ENCODE results near the gene PCNA. TPM values are rescaled to one million over a fixed set of nuclear protein-coding genes. Genes with fewer than 3 reads are reported as not detected.

PCNA gene
- total RNA-seq, 2 donors from 2014 or later: 29.3 to 35.4 TPM

DNA sequence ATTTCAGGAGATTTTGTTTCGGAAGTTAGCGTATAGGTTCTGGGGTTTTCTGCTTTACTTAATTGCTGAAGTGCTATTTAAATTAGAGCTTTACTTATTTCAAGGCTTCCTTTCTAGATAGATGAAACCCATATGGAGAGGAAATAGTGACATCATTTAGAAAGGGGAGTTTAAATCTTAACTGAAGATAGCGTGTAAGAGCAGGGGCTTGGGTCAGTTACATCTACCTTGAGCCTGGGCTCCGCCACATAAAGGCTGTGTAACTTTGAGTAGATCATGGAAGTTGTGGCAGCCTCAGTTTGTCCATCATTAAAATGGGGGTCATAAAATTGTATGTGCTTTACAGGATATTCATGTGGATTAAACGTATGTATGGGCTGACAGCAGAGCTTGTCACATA is 11.7 kb upstream of the PCNA start:
- H3K9me3 ChIP-seq (ENCODE audit: control insufficient read depth, low read length, poor library complexity, severe bottlenecking): no peaks in the 10 kb centered on the region
- Mint-ChIP-seq H3K36me3 (ENCODE audit: low read depth) (no peaks in the 10 kb centered on the region), H3K4me3 (no peak overlapping the region), H3K4me1 (peaks cover 30% of the 10 kb centered on the region), H3K27ac (peak overlapping the region; percentile 67), H3K27me3 (no peaks in the 10 kb centered on the region)
- DNase-seq (no peak), ATAC-seq (no peak)

DNA sequence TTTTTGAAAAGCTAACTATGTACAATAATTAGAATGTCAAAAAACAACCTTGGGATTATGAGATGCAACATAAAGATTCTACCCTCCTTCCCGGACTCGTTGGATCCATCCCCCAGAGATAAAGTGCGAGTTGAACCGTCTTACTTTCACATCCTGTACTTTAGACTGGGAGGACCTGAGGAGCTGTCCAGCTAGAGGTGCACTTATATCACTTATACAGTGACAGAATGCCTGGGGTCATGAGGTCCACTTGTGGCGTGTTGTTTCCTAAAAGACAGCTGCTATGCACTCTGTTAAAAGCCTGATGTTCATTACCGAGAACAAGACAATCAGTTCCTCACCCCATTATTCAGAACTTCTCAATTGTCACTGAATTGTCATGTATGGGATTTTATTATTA is 9.1 kb upstream of the PCNA start:
- DNase-seq (no peak), ATAC-seq (no peak)
- Mint-ChIP-seq H3K27me3 (no peaks in the 10 kb centered on the region), H3K4me3 (peak overlapping the region; percentile 97), H3K4me1 (peaks cover 24% of the 10 kb centered on the region), H3K27ac (peak overlapping the region; percentile 91), H3K36me3 (ENCODE audit: low read depth) (no peaks in the 10 kb centered on the region)
- H3K9me3 ChIP-seq (ENCODE audit: control insufficient read depth, low read length, poor library complexity, severe bottlenecking): no peaks in the 10 kb centered on the region

DNA sequence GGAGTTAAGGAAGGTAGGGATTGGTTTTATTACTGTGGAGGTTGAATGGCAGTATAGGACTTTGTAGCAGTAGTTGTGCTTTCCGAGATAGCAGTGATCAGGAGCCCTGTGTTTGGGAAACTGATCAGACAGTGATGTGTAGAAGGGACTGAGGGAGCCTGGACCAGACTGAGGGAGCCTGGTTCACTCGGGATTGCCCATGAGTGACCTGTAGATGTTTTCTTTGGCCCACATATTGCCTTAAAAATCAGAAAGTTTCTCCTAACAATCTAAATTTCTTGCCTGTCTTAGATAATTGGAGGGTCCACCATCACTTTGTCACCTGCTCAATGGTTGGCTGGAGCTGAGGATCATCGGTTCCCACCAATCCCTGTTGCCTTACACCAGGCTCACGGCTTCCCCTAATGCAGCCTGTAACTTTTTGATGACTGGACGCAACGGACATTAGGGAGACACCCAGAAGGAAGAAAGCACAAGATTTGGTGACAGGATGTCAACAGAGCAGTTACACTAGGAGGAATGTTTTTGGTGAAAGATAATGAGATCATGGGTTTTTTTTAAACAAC is 8.2 kb upstream of the PCNA start:
- no peaks in the 10 kb centered on the region for H3K36me3 Mint-ChIP-seq (ENCODE audit: low read depth)

DNA sequence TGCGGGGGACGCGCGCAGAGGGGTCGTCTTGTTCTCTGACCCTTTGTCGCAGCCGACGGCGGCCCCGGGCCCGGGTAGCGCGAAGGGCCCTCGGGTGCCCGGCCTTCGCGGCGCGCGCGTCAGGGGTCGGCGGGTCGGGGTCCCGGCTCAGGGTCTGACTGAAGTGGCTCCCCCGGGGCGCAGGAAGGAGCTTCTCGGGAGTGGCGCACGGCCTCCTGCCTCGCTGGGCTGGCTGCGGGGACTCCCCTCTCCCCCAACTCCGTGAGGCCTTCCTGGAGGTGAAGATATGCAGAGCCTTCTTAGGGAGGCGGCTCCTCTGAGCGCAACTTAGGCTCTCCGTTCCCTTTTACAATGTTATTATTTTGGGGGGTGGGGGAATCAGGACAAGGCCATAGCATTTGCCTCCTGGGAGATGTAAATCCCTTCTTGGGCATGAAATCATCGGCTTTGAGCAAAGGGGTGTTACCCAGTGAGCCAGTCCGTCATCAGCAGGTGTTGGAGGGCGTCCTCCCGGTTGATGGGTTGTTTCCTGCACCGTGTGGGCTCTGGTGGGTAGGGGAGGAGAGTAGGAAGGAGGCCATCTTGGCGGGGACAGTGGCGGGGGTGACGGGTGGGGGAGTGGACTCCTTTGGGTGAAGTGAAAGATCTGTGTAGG is 7.6 kb upstream of the PCNA start:
- no peaks in the 10 kb centered on the region for H3K9me3 ChIP-seq (ENCODE audit: control insufficient read depth, low read length, poor library complexity, severe bottlenecking)
- Mint-ChIP-seq H3K4me3 (peak overlapping the region; percentile 97), H3K27me3 (no peaks in the 10 kb centered on the region), H3K27ac (peak overlapping the region; percentile 91), H3K36me3 (ENCODE audit: low read depth) (no peaks in the 10 kb centered on the region), H3K4me1 (peaks cover 24% of the 10 kb centered on the region)
- DNase-seq: peak; percentile 44 to 68 (median 59)
- ATAC-seq: peak; percentile 46

More for the DNA sequence above, 8.2 kb upstream of the PCNA start:
- Mint-ChIP-seq H3K27me3 (no peaks in the 10 kb centered on the region), H3K4me1 (peaks cover 24% of the 10 kb centered on the region), H3K4me3 (peak overlapping the region; percentile 97), H3K27ac (peak overlapping the region; percentile 91)
- DNase-seq: no peak
- no peak for ATAC-seq
- H3K9me3 ChIP-seq (ENCODE audit: control insufficient read depth, low read length, poor library complexity, severe bottlenecking): no peaks in the 10 kb centered on the region

DNA sequence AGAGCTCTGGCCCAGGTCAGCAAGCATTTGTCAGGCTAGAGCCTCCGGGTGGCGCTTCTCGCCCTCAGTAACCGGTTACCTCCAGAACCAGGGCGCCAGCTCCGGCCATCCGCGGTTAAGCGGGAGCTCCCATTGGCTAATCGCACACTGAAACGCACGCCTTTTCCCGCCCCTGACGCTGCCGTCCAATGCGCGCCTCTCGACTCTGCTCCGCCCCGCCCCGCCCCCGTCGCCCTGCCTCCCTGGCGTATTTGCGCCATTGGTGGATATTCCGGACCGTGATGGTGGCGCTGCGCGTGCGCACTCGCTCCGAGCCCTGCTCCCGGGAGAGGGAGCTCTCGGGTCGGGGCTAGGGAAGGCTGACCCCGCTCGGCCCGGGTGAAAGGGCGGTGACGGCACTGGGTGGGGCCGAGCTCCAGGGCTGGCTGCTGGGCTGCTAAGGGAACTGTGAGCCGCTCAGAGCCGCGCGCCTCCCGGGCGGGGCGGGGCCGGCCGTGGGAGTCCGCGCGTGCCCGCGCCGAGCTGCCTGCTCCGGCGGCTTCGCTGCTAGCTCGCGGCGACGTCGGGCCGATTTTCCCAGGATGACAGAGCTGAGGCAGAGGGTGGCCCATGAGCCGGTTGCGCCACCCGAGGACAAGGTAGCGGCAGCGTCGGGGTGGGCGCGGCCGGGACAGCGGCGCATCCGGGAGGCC is 6.9 kb upstream of the PCNA start, which contains the start of gene CDS2:
Gene CDS2 (plus strand): TSS at position 497 of the 692 bp plus-strand sequence. CDS start 85 bp downstream, at position 582.
- H3K27ac Mint-ChIP-seq: peak within 1 kb of the TSS; percentile 91
- DNase-seq (peak; percentile 99 to 100 (median 100)), ATAC-seq (peak; percentile 89)
- H3K9me3 ChIP-seq (ENCODE audit: control insufficient read depth, low read length, poor library complexity, severe bottlenecking): no peaks in the 10 kb centered on the region
- H3K4me3 Mint-ChIP-seq: peak within 1 kb of the TSS; percentile 97
- H3K27me3 Mint-ChIP-seq: no peaks in the 10 kb centered on the region
- H3K4me1 Mint-ChIP-seq: peaks cover 24% of the 10 kb centered on the region
- H3K36me3 Mint-ChIP-seq (ENCODE audit: low read depth): no peaks in the 10 kb centered on the region

DNA sequence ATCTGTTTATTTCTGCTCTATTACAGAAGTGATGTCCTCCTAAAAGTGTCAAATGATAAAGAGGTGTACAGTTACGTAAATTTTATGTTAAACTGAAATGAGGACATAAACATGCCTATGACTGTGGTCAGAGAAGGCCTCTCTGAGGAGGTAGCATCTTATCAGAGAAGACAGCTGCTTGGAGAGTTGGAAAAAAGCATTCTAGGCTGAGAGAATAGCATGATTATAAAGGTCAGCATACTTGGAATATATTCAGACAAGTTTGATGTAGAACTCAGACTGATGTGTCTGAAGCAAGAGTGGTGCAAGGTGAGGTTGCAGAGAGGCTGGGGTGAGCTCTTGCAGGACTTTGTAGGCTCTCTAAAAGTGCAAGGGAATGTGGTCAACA is 3.1 kb upstream of the PCNA start:
- H3K4me3 Mint-ChIP-seq: no peak overlapping the region
- ATAC-seq (no peak), DNase-seq (no peak)
- no peaks in the 10 kb centered on the region for H3K9me3 ChIP-seq (ENCODE audit: control insufficient read depth, low read length, poor library complexity, severe bottlenecking)
- H3K4me1 Mint-ChIP-seq: peaks cover 16% of the 10 kb centered on the region
- no peaks in the 10 kb centered on the region for H3K27me3 Mint-ChIP-seq
- H3K27ac Mint-ChIP-seq: peak overlapping the region; percentile 56
- H3K36me3 Mint-ChIP-seq (ENCODE audit: low read depth): no peaks in the 10 kb centered on the region

DNA sequence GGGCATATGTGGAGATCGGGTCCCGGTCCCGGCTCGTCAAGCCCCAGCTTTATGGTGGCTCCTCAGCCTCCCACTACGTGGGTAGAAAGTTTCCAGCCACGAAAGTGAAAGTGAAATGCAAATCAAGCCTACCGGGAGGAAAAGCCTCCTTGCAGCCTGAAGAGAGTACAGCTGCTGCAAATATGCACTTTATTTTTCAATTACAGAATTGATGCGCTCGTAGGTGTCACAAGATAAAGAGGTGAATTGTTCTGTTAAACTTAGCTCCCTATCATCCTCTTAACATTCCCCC is 373 bp upstream of the PCNA start:
- peak overlapping the region; percentile 92 for H3K4me3 Mint-ChIP-seq
- ATAC-seq: no peak
- no peaks in the 10 kb centered on the region for H3K27me3 Mint-ChIP-seq
- peak overlapping the region; percentile 89 for H3K27ac Mint-ChIP-seq
- no peaks in the 10 kb centered on the region for H3K9me3 ChIP-seq (ENCODE audit: control insufficient read depth, low read length, poor library complexity, severe bottlenecking)
- H3K36me3 Mint-ChIP-seq (ENCODE audit: low read depth): no peaks in the 10 kb centered on the region
- peaks cover 10% of the 10 kb centered on the region for H3K4me1 Mint-ChIP-seq
- no peak for DNase-seq

DNA sequence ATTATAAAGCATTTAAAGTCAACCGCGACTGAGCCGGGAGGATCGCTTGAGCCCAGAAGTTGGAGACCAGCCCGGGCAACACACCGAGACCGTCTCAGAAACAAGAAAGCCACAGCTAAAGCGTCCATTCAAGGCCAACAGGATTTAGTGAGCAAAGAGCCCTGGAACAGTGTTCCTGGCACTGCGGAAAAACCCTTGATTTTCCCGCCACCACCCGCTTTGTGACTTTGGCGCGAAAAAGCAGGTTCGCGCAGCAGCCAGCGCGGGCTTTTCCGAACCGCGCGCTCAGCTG is 669 bp downstream of the PCNA start:
- H3K9me3 ChIP-seq (ENCODE audit: control insufficient read depth, low read length, poor library complexity, severe bottlenecking): no peaks in the 10 kb centered on the region
- DNase-seq (no peak), ATAC-seq (no peak)
- Mint-ChIP-seq H3K4me1 (peaks cover 10% of the 10 kb centered on the region), H3K27ac (peak overlapping the region; percentile 89), H3K27me3 (no peaks in the 10 kb centered on the region), H3K4me3 (peak overlapping the region; percentile 92), H3K36me3 (ENCODE audit: low read depth) (no peaks in the 10 kb centered on the region)

DNA sequence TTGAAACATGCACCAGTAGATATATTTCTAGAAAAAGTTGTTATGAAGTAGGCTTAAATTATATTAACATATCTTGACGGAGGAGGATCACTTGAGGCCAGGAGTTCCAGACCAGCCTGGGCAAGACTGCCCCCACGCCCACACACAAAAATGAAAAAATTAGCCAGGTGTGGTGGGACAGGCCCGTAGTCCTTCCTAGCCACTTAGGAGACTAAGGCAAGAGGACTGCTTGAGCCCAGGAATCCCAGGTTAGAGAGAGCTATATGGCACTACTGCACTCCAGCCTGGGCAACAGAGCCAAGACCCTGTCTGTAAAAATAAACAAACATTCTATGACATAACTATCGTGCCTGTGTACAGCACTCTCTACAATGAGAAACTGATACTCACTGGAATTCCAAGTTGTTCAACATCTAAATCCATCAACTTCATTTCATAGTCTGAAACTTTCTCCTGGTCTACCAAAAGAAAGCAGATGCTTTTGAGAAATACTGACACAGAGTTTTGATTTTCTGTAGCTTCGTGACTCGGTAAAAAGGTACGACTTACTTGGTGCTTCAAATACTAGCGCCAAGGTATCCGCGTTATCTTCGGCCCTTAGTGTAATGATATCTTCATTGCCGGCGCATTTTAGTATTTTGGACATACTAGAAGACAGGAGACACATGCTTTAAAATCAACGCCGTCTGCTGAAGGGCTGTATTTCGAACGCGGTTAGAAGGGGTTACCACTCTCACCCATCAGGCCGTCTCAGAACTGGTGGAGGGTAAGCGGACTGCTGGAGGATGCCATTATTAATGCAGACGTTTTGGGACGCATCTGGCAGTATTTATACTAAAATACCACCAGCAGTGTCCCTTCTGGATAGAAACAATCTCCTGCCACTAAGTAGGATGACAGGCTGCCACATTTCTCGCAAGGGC is 1.3 kb downstream of the PCNA start:
- Mint-ChIP-seq H3K27me3 (no peaks in the 10 kb centered on the region), H3K4me1 (peaks cover 11% of the 10 kb centered on the region), H3K4me3 (peak overlapping the region; percentile 92), H3K27ac (peak overlapping the region; percentile 89), H3K36me3 (ENCODE audit: low read depth) (no peaks in the 10 kb centered on the region)
- no peaks in the 10 kb centered on the region for H3K9me3 ChIP-seq (ENCODE audit: control insufficient read depth, low read length, poor library complexity, severe bottlenecking)
- ATAC-seq (no peak), DNase-seq (no peak)

DNA sequence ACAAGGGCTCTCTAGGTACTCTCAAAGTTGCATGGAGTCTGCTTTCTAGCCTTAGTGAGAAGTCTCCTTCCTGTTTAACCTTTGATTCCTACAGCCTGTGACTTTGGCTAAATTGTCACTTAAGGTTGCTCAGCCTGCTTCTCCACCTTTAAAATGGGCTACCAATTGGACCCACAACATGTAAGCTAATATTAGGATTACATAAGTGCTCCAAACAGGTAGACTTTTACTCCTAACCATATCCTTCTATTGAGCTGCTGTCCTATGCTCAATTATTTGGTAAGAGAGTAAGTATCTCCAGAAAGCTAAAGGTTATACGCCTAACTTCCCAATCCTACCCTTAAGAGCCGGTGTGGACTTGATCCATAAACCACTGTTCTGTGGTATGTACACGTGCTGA is 2.9 kb downstream of the PCNA start:
- no peak for DNase-seq
- H3K27me3 Mint-ChIP-seq: no peaks in the 10 kb centered on the region
- peaks cover 19% of the 10 kb centered on the region for H3K4me1 Mint-ChIP-seq
- no peak overlapping the region for H3K4me3 Mint-ChIP-seq
- ATAC-seq: no peak
- H3K9me3 ChIP-seq (ENCODE audit: control insufficient read depth, low read length, poor library complexity, severe bottlenecking): no peaks in the 10 kb centered on the region
- H3K36me3 Mint-ChIP-seq (ENCODE audit: low read depth): no peaks in the 10 kb centered on the region
- peak overlapping the region; percentile 72 for H3K27ac Mint-ChIP-seq

DNA sequence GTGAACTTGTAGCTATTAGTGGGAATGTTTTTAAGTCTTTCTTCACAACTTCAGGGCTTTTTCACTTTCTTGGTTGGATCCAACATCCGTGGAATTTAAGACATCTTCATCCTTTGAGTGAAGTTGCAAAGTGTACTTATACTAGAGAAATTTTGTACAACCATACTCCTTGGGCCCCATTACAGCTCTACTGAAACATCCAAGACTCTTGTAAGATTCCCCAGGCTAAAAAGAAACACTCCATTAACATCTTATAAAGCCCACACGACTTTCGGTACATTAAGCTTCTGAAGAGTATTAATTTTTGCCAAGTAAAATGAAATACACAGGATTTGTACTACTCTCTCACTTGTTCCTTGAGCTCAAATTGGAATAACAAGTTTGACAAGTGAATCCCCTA is 5.4 kb downstream of the PCNA start:
- H3K36me3 Mint-ChIP-seq (ENCODE audit: low read depth): no peaks in the 10 kb centered on the region
- ATAC-seq: no peak
- peaks cover 14% of the 10 kb centered on the region for H3K4me1 Mint-ChIP-seq
- peak overlapping the region; percentile 94 for H3K4me3 Mint-ChIP-seq
- no peak for DNase-seq
- H3K27ac Mint-ChIP-seq: peak overlapping the region; percentile 96
- no peaks in the 10 kb centered on the region for H3K9me3 ChIP-seq (ENCODE audit: control insufficient read depth, low read length, poor library complexity, severe bottlenecking)
- no peaks in the 10 kb centered on the region for H3K27me3 Mint-ChIP-seq

DNA sequence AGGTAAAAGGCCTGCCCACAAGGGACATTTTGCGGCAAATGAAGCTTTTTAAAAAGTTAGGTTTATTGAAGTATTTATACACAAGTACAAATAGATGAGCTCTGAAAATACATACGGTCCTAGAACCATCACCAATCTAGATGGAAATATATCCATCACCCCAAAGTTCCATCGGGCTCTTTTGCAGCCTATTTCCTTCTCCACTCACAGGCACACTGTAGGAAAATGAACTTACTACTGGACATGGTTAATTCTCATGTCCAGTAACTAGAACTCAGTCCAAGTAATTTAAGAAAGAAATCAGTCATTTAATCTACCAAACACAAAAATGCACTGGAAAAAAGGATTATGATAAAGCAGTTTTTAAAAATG is 6.2 kb downstream of the PCNA start:
- H3K4me1 Mint-ChIP-seq: peaks cover 14% of the 10 kb centered on the region
- no peaks in the 10 kb centered on the region for H3K9me3 ChIP-seq (ENCODE audit: control insufficient read depth, low read length, poor library complexity, severe bottlenecking)
- peak overlapping the region; percentile 94 for H3K4me3 Mint-ChIP-seq
- ATAC-seq (no peak), DNase-seq (no peak)
- no peaks in the 10 kb centered on the region for H3K36me3 Mint-ChIP-seq (ENCODE audit: low read depth)
- peak overlapping the region; percentile 96 for H3K27ac Mint-ChIP-seq
- no peaks in the 10 kb centered on the region for H3K27me3 Mint-ChIP-seq

DNA sequence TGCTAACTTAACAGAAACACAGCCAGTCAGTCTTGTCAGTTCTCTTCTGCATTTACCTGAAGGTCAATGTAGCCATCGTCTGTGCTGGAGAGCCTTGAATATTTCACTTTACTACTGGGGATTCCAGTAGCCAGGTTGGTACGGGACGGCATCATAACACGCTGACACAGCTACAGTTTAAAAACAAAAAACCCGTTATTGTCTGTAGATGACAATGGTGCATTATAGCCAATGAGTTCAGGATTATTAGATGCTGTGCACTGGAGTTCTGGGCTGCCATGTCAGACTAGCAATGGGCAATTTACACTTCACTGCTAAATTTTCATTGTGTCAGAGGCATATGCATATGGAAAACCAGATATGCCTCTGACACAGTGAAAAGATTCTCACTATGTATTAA is 10.5 kb downstream of the PCNA start:
- H3K4me1 Mint-ChIP-seq: peaks cover 13% of the 10 kb centered on the region
- H3K9me3 ChIP-seq (ENCODE audit: control insufficient read depth, low read length, poor library complexity, severe bottlenecking): no peaks in the 10 kb centered on the region
- no peak overlapping the region for H3K4me3 Mint-ChIP-seq
- ATAC-seq (no peak), DNase-seq (no peak)
- H3K27ac Mint-ChIP-seq: no peak overlapping the region
- no peaks in the 10 kb centered on the region for H3K27me3 Mint-ChIP-seq
- peaks cover 4% of the 10 kb centered on the region for H3K36me3 Mint-ChIP-seq (ENCODE audit: low read depth)

All from T-helper 17 cell (primary cell).